Peyer's patch (tissue), 4 donors: Measurements from ENCODE around the gene RHOG.

Experiments
- POLR2A ChIP-seq, 2 donors: fragments of 450-650 bp; IDR thresholded peaks; one replicate each; pipeline ENCODE4 v1.5.1; 2017; ENCODE audit warnings: antibody characterized with exemption in 2 of 2, mild to moderate bottlenecking in 2 of 2, moderate library complexity in 2 of 2
- TF ChIP-seq, protein P1 (sequence below), 6 experiments: fragments of 450-650 bp in 4 of 6; fragments of 200-600 bp in 2 of 6; sonication (generic) in 1 of 6; IDR thresholded peaks; one replicate each; pipeline ENCODE4 v1.5.1; 2017 to 2019; ENCODE audit warnings: antibody characterized with exemption in 6 of 6, mild to moderate bottlenecking in 3 of 6, moderate library complexity in 1 of 6

DNA sequence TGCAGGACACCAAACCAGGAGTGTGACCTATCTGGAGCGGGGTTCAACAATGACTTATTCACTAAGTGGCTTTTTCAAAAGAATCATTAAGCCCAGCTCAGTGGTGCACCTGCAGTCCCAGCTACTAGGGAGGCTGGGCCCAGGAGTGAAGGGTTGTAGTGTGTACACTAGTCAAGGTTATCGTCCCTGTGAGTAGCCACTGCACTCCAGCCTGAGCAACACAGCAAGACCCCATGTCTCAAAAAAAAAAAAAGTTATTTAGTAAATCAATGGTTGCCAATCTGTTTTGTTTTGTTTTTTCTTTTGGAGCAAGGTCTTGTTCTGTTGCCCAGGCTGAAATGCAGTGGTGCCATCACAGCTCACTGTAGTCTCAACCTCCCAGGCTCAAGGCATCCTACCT, 7.9 kb downstream of the RHOG start:
- TF ChIP-seq, protein P1, sequence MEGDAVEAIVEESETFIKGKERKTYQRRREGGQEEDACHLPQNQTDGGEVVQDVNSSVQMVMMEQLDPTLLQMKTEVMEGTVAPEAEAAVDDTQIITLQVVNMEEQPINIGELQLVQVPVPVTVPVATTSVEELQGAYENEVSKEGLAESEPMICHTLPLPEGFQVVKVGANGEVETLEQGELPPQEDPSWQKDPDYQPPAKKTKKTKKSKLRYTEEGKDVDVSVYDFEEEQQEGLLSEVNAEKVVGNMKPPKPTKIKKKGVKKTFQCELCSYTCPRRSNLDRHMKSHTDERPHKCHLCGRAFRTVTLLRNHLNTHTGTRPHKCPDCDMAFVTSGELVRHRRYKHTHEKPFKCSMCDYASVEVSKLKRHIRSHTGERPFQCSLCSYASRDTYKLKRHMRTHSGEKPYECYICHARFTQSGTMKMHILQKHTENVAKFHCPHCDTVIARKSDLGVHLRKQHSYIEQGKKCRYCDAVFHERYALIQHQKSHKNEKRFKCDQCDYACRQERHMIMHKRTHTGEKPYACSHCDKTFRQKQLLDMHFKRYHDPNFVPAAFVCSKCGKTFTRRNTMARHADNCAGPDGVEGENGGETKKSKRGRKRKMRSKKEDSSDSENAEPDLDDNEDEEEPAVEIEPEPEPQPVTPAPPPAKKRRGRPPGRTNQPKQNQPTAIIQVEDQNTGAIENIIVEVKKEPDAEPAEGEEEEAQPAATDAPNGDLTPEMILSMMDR (IDR thresholded peaks at IDR 0.05), result no peak
- no peak for TF ChIP-seq POLR2A (IDR thresholded peaks at IDR 0.05)
